Neutrophil (primary cell): ENCODE data around the gene OXCT2.

Source experiments
- H3K27ac ChIP-seq: fragments of 200-600 bp; sonication (generic); 2 replicates; pipeline ENCODE4 v1.5.1; 2016; ENCODE audit warnings: mild to moderate bottlenecking, moderate library complexity
- H3K27me3 ChIP-seq: fragments of 200-600 bp; sonication (generic); 2 replicates; pipeline ENCODE4 v1.6.0; 2016; ENCODE audit warnings: mild to moderate bottlenecking
- H3K36me3 ChIP-seq: fragments of 200-600 bp; sonication (generic); 2 replicates; pipeline ENCODE4 v1.5.1; 2017
- H3K4me1 ChIP-seq, 2 experiments: fragments of 200-600 bp in 1 of 2; sonication (generic) in 1 of 2; 1 replicate in 1 of 2; 2 replicates in 1 of 2; pipeline versions ENCODE4 v1.5.1 to v1.6.1; 2013 to 2016; ENCODE audit warnings: low read depth in 1 of 2, low read length in 1 of 2, mild to moderate bottlenecking in 1 of 2, moderate library complexity in 1 of 2; ENCODE audit not compliant: control insufficient read depth in 1 of 2, insufficient read depth in 1 of 2
- H3K4me3 ChIP-seq, 2 experiments: fragments of 200-600 bp in 1 of 2; sonication (generic) in 1 of 2; 1 replicate in 1 of 2; 2 replicates in 1 of 2; pipeline ENCODE4 v1.5.1; 2013 to 2016; ENCODE audit warnings: low read depth in 1 of 2, low read length in 1 of 2, mild to moderate bottlenecking in 1 of 2, moderate library complexity in 1 of 2
- H3K9me3 ChIP-seq: fragments of 200-600 bp; sonication (generic); 2 replicates; pipeline ENCODE4 v1.5.1; 2016
- TF ChIP-seq, protein P1 (sequence below): fragments of 200-600 bp; sonication (generic); IDR thresholded peaks from 2 replicates; pipeline ENCODE4 v1.5.1; 2016; ENCODE audit warnings: antibody characterized with exemption

Gene OXCT2

DNA sequence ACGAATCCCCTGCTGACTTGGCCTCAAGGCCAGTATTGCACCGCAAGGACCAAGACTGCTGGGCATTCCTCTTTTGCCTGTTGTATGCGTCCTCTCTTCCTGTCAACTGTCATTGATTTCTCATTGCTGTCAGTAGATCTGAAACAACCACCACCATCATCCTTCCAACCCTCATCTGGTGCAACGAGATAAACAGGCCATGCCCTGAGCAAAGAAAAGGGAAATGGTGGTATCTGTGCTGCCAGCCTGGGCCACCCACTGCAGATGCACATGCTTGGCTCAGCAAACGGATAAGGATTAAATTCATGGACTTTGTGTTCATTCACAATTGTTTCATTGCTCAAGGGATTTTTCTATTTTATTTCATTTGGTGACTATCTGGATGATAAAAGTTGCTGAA is 13.6 kb downstream of the OXCT2 start:
- Histone ChIP-seq H3K27me3 (no peaks in the 10 kb centered on the region), H3K4me1 (no peaks in the 10 kb centered on the region), H3K9me3 (no peaks in the 10 kb centered on the region), H3K27ac (no peak overlapping the region), H3K4me3 (no peak overlapping the region), H3K36me3 (peaks cover 68% of the 10 kb centered on the region)
- TF ChIP-seq, protein P1, sequence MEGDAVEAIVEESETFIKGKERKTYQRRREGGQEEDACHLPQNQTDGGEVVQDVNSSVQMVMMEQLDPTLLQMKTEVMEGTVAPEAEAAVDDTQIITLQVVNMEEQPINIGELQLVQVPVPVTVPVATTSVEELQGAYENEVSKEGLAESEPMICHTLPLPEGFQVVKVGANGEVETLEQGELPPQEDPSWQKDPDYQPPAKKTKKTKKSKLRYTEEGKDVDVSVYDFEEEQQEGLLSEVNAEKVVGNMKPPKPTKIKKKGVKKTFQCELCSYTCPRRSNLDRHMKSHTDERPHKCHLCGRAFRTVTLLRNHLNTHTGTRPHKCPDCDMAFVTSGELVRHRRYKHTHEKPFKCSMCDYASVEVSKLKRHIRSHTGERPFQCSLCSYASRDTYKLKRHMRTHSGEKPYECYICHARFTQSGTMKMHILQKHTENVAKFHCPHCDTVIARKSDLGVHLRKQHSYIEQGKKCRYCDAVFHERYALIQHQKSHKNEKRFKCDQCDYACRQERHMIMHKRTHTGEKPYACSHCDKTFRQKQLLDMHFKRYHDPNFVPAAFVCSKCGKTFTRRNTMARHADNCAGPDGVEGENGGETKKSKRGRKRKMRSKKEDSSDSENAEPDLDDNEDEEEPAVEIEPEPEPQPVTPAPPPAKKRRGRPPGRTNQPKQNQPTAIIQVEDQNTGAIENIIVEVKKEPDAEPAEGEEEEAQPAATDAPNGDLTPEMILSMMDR, result no peak

DNA sequence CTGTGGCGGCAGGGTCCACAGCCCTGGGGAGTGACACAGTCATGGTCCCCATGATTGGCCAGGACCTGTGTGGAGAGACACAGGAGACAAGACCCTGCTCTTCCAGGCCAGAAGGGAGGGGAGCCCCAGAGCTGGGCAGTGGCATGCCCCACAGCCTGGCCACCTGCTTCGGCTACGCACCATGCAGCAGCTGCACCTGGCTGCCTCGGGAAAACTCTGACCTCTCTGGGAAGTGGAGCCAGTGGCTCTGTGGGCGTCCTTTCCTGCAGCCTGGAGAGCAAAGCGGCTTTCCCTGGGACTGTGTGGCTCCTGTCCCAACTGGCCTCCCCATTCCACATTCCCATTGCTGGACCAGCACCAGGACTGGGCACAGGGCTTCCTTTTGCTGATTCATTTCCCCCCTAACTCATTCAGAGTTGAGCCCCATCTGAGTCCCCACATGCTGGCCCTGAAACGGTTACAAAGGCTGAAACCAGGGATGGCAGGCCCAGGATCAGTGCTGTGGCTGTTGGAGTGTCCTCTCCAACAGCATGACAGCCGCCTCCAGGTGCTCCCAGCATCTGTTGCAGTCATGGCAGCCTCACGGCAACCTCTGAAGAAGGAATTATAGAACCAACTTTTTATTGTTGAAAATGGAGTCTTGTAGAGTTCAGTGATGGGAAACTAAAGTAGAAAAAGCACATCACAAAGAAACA is 15.0 kb downstream of the OXCT2 start:
- Histone ChIP-seq H3K4me1 (no peaks in the 10 kb centered on the region), H3K27me3 (no peaks in the 10 kb centered on the region), H3K9me3 (no peaks in the 10 kb centered on the region), H3K4me3 (no peak overlapping the region), H3K36me3 (peaks cover 82% of the 10 kb centered on the region), H3K27ac (no peak overlapping the region)
- TF ChIP-seq, protein P1, result no peak

DNA sequence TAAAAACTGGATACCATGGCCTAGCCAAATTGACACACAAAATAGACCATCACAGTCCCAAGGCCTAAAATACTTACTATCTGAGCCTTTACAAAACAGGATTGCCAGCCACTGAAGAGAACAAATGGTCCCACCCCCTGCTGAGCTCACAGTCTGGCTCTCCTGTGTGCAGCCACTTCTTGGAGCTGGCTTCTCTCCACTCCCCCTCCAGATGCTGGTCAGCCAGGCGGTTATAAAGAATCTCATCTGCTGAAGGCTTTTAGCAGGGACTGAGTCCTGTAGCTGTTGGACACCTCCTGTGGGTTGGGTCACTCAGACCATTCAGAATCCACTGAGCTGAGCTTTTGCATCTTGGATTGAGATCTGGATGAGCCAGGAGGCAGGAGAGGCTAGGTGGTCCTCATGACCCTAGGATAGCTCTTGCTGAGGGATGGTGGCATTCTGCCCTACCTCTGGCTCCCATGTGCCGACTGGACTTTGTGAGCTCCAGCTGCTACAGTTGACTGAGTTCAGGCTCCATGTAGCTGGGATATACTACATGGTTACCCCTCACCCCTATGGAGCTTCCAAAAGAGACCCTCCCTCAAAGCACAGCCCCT is 16.1 kb downstream of the OXCT2 start:
- peaks cover 93% of the 10 kb centered on the region for H3K36me3 ChIP-seq

DNA sequence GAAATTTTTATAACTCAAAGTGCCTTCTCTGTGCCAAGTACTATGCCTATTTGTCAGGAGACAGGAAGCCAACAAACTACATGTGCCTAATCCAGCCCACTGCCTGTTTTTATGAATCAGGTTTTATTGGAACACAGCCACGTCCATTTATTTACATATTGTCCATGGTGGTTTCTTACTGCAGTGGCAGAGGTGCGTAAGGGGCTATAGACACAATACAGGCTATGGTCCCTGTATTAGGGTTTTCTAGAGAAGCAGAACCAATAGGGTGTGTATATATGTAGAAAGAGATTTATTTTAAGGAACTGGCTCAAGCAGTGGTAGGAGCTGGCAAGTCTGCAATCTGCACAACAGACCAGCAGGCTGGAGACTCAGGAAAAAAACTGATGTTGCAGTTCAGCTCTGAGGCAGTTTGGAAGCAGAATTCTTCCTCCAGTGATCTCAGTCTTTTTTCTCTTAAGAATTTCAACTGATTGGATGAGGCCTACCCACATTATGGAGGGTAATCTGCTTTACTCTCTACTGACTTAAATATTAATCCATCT is 17.1 kb downstream of the OXCT2 start:
- TF ChIP-seq, protein P1, result no peak
- H3K4me3 ChIP-seq, result no peak overlapping the region
- H3K36me3 ChIP-seq, result peaks cover 99% of the 10 kb centered on the region
- no peaks in the 10 kb centered on the region for H3K4me1 ChIP-seq
- no peak overlapping the region for H3K27ac ChIP-seq
- no peaks in the 10 kb centered on the region for H3K27me3 ChIP-seq
- no peaks in the 10 kb centered on the region for H3K9me3 ChIP-seq

More for the DNA sequence above, 16.1 kb downstream of the OXCT2 start:
- no peaks in the 10 kb centered on the region for H3K27me3 ChIP-seq
- no peaks in the 10 kb centered on the region for H3K4me1 ChIP-seq
- TF ChIP-seq, protein P1, result no peak
- no peak overlapping the region for H3K27ac ChIP-seq
- no peaks in the 10 kb centered on the region for H3K9me3 ChIP-seq
- no peak overlapping the region for H3K4me3 ChIP-seq

DNA sequence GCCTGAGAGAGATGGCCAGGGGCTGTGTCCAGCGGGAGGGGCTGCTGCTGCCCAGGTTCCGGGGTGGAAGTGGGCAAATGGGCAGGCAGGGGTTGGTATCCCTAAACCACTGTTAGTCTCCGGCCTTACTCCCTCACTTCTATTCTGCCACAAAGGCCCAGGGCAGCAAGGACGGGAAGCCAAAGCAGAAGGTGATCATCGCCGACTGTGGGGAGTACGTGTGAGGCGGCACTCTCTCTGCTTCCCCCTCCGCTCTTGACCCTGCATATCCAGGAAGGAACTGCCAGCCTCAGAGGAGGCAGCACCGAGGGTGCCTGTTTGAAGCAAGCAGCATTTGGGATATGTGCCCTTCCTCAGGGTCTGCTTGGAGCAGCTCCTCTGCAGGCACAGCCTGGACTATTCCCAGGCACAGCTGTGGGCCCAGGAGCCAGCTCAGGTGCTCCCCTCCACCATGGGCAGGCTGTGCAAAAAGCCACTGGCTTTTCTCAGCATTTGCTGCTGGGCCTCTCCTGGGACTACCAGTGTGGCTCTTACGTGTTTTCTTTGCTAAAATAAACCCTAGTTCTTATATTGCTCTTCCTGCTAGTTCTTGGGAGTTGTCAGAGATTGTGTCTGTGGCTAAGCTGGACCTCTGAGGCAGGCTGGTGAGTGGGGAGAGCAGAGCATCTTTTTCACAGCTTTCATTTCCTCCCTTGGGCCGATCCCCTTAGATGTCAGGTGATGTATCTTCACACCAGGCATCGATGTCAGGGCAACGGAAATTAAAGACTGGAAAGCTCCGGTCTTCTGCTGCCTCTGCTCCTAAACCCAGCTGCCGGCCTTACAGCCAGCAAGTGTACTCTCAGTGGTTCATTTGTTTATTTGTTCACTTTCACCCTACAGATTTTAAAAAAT is 17.8 kb downstream of the OXCT2 start:
- TF ChIP-seq, protein P1, result no peak
- H3K36me3 ChIP-seq, result peaks cover 99% of the 10 kb centered on the region
- H3K9me3 ChIP-seq, result no peaks in the 10 kb centered on the region

More for the DNA sequence above, 17.8 kb downstream of the OXCT2 start:
- no peak overlapping the region for H3K27ac ChIP-seq
- H3K27me3 ChIP-seq, result no peaks in the 10 kb centered on the region
- no peak overlapping the region for H3K4me3 ChIP-seq
- no peaks in the 10 kb centered on the region for H3K4me1 ChIP-seq
